Measurements from ENCODE around the gene NUP214.

The NUP214 gene

GRCh38 chr9:131280660-131281059, 155.3 kb downstream of the NUP214 start:
- no peak for DNase-seq

GRCh38 chr9:131281119-131281965, 156.0 kb downstream of the NUP214 start:
- no peak for DNase-seq

- no peak for DNase-seq
These were observed 156.8 kb downstream of the NUP214 start for GRCh38 chr9:131282175-131282574.

GRCh38 chr9:131282688-131283422, 157.5 kb downstream of the NUP214 start:
- DNase-seq = peak in 1 of 2 experiments; percentile 37
